ENCODE data around the gene CFAP54.
A peak's percentile ranks its signal among the peaks of the same experiment; 100 is the strongest.

CFAP54 gene

GRCh38 chr12:96729886-96730285 lies 240.5 kb downstream of the CFAP54 start:
- TF ChIP-seq CTCF (IDR thresholded peaks at IDR 0.05; ENCODE audit: low read depth, low read length, missing control alignments), result no peak
- in situ Hi-C loops (cut with HindIII; ENCODE audit: low sequenced_read_pairs), result no loop called here
- H3K4me3 ChIP-seq (ENCODE audit: low read depth, low read length), result no peak overlapping the region
- no peak for DNase-seq (ENCODE audit: low read depth)

GRCh38 chr12:96743606-96744005 lies 254.2 kb downstream of the CFAP54 start:
- H3K4me3 ChIP-seq (ENCODE audit: low read depth, low read length), result no peak overlapping the region
- no peak for TF ChIP-seq CTCF (IDR thresholded peaks at IDR 0.05; ENCODE audit: low read depth, low read length, missing control alignments)
- in situ Hi-C loops (cut with HindIII; ENCODE audit: low sequenced_read_pairs), result no loop called here
- peak; percentile 49 for DNase-seq (ENCODE audit: low read depth)

- no peak for TF ChIP-seq CTCF (IDR thresholded peaks at IDR 0.05; ENCODE audit: low read depth, low read length, missing control alignments)
- H3K4me3 ChIP-seq (ENCODE audit: low read depth, low read length), result no peak overlapping the region
- DNase-seq (ENCODE audit: low read depth), result no peak
- in situ Hi-C loops (cut with HindIII; ENCODE audit: low sequenced_read_pairs), result no loop called here
Measured at GRCh38 chr12:96749999-96750398, 260.6 kb downstream of the CFAP54 start.

DNA sequence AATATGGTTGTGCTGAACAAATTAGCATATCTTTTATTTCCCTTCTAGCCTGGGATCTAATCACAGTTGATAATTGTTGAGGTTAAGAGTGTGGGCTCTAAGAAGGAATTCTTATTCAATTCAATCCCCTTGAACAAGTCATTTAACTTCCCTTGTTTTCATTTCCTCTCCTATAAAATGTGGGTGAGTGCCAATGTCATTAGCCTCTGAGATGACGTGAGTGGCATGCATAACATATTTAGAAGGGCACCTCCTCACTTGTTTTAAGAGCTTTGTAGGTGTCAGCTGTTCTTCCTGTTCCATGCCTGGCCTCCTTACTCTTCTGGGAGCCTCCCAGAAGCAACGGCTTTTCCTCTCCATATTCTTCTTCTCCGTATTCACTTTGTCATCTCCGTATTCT lies 262.2 kb downstream of the CFAP54 start:
- no peak overlapping the region for H3K4me3 ChIP-seq (ENCODE audit: low read depth, low read length)
- TF ChIP-seq CTCF (IDR thresholded peaks at IDR 0.05; ENCODE audit: low read depth, low read length, missing control alignments), result no peak
- in situ Hi-C loops (cut with HindIII; ENCODE audit: low sequenced_read_pairs), result no loop called here
- no peak for DNase-seq (ENCODE audit: low read depth)

DNA sequence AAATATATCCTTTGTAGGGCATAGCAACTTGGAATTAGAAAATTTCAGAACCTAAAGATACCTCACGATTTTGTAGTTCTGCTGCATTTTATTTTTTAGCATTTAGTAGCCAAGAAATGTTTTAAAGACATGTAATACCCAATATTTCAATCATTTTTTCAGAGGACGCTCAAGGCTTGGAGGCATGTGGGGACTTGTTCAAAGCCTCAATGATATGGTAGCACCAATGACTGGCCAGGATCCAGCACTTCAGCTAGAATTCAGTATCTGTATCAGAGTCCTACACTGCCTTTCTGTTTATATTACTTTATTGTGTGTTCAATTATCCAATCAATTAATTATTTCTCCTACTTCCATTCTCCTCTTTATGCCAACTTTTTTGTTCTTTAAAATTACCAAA lies 262.8 kb downstream of the CFAP54 start:
- in situ Hi-C loops (cut with HindIII; ENCODE audit: low sequenced_read_pairs), result no loop called here
- no peak for TF ChIP-seq CTCF (IDR thresholded peaks at IDR 0.05; ENCODE audit: low read depth, low read length, missing control alignments)
- no peak overlapping the region for H3K4me3 ChIP-seq (ENCODE audit: low read depth, low read length)

GRCh38 chr12:96766232-96766631 lies 276.9 kb downstream of the CFAP54 start:
- H3K4me3 ChIP-seq (ENCODE audit: low read depth, low read length), result no peak overlapping the region
- TF ChIP-seq CTCF (IDR thresholded peaks at IDR 0.05; ENCODE audit: low read depth, low read length, missing control alignments), result peak; percentile 12
- in situ Hi-C loops (cut with HindIII; ENCODE audit: low sequenced_read_pairs), result no loop called here
- no peak for DNase-seq (ENCODE audit: low read depth)

More for the DNA sequence above, 262.8 kb downstream of the CFAP54 start:
- DNase-seq (ENCODE audit: low read depth), result no peak

- TF ChIP-seq CTCF (IDR thresholded peaks at IDR 0.05; ENCODE audit: low read depth, low read length, missing control alignments), result no peak
- DNase-seq (ENCODE audit: low read depth), result no peak
- no peak overlapping the region for H3K4me3 ChIP-seq (ENCODE audit: low read depth, low read length)
- in situ Hi-C loops (cut with HindIII; ENCODE audit: low sequenced_read_pairs), result no loop called here
Measured at GRCh38 chr12:96769400-96769799, 280.0 kb downstream of the CFAP54 start.
